HG02938 (cell line): ENCODE data around the gene WBP1L.
"Not testable (repeated sequence)": the region's sequence is repeated elsewhere in the genome, so short reads cannot be mapped to it uniquely, and the experiment has no call there.

Source experiments
- ATAC-seq: cut with Tn5 transposase; IDR thresholded peaks from one replicate; pipeline ENCODE4 v1.9.1; 2021; ENCODE audit warnings: mild to moderate bottlenecking, moderate library complexity; ENCODE audit not compliant: unreplicated experiment

WBP1L gene

GRCh38 chr10:102832987-102833386 is 89.2 kb downstream of the WBP1L start:
- ATAC-seq: no peak

DNA sequence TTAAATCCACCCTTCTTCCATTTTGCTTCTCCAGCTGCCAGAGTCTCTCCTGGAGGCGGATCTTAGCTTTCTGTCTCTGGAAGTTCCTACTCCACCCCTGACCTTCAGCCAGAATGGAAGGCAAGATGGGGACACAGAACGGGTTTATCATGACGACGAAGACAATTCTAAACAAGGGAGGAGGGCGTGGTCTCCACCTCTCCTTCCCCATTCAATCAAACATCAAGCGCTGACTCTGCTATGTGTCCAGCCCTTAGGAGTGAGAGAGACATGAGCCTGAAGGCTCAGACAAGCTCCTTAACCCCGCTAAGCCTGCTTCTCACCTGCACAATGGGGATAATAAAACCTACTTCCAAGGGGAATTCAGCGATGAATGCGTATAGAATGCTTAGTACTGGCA is 90.4 kb downstream of the WBP1L start:
- ATAC-seq: no peak

GRCh38 chr10:102835007-102835482 is 91.3 kb downstream of the WBP1L start:
- ATAC-seq: peak; percentile 54

GRCh38 chr10:102837230-102837721 is 93.5 kb downstream of the WBP1L start, which contains the start of gene CYP17A1:
TSS of gene CYP17A1 (minus strand) at chr10:102837413. CDS start at chr10:102837361, 52 bp downstream.
- ATAC-seq: no peak

GRCh38 chr10:102838276-102838927 is 94.7 kb downstream of the WBP1L start:
- not testable (repeated sequence) for ATAC-seq

GRCh38 chr10:102841827-102842345 is 98.1 kb downstream of the WBP1L start:
- no peak for ATAC-seq

- not testable (repeated sequence) for ATAC-seq
These were observed 99.4 kb downstream of the WBP1L start for GRCh38 chr10:102843139-102843538.

- not testable (repeated sequence) for ATAC-seq
These were observed 100.5 kb downstream of the WBP1L start for GRCh38 chr10:102844190-102844776.

DNA sequence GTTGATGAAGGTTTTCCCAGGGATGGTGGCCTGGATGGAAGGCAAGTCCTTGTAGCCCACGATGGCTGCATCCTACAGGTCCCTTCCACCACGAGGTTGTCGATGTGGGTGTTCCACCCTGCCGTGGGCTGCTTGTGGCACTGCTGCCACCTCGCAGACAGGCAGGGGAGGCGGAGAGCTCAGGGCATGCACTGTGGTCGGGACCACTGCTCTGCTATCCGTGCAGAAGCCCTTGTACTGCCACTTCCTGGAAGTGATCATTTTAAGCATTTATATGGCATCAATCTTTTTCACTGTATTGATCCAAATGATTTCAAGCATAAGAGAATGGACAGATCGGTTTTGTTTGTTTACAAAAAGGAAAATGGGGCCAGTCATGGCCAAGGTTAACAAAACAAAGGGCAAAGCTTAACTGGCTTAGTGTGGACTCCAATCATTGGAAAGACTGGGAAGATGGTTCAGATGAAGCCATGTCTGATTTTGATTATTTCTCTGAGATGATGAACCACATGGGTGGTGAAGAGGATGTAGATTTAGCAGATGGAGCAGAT is 101.7 kb downstream of the WBP1L start:
- ATAC-seq: no peak

GRCh38 chr10:102850025-102850518 is 106.3 kb downstream of the WBP1L start:
- ATAC-seq: no peak

- ATAC-seq: not testable (repeated sequence)
These were observed 109.5 kb downstream of the WBP1L start for GRCh38 chr10:102853237-102853636.

GRCh38 chr10:102855731-102856436 is 112.1 kb downstream of the WBP1L start:
- not testable (repeated sequence) for ATAC-seq

- ATAC-seq: no peak
These were observed 113.1 kb downstream of the WBP1L start for GRCh38 chr10:102856758-102857424.

DNA sequence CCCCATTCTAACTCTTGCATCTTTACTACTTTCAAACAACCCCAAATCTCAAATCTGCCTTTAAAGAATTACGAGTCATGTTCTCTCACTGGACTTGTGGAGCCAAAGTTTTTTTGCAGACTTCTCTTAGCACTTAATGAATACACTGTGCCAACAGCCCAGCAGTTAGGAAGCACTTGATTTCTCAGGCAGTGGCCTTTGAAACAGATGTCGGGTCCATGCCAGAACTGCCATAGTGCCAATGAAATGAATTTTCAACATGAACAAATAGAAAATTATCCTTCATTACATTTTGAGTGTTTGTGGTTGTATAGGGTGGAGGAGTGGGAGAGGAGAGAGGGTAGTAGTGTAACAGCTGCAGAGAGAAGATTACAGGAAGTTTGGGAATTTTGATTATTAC is 116.2 kb downstream of the WBP1L start:
- no peak for ATAC-seq

DNA sequence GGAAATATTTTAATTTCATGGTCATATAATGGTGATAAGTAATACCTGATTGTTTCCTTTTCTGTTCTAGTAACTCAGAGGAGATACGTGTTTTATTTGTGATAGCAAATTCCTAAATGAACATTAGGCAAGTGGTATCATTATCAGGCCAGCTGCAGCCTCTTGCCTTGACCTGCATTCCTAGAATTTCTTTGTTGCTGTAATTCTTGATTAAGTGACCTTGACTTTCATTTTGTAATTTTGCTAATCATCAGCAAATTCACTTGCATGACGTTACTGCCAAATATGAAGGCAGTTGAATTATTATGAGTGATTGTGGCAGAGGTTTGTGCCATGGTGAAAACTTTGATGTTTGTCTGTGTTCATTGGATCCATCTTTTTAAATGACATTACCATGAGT is 119.9 kb downstream of the WBP1L start:
- no peak for ATAC-seq

- no peak for ATAC-seq
These were observed 121.9 kb downstream of the WBP1L start for GRCh38 chr10:102865620-102866019.
